IMR-90 (cell line): ENCODE results near the gene ARHGAP18. TPM values are rescaled to one million over a fixed set of nuclear protein-coding genes. Genes with fewer than 3 reads are reported as not detected.

Experiments
- ATAC-seq: fragments of 200-7000 bp; cut with Tn5 transposase; 2 replicates; pipeline ENCODE4 v1.9.1; 2020; ENCODE audit warnings: low read depth, mild to moderate bottlenecking, moderate library complexity
- BruUV-seq: library from RNA; stranded (reverse); fragments of 400-500 nt; replicated peaks from 2 replicates; lab custom pipeline; 2021; lab: Mats Ljungman, UMichigan
- CTCF ChIA-PET: fragments of 300-600 bp; formaldehyde crosslinking; extraction: SDS; loops from one replicate; lab custom pipeline; 2021; ENCODE audit warnings: antibody characterized with exemption; lab: Yijun Ruan, JAX
- POLR2A ChIA-PET: fragments of 300-600 bp; sonication (Branson Sonifier 250); formaldehyde crosslinking; loops from one replicate; lab custom pipeline; 2022; ENCODE audit warnings: antibody characterized with exemption; ENCODE audit not compliant: unreplicated experiment; lab: Charles Lee
- DNase-seq: peaks from one replicate; pipeline ENCODE4 v3.0.0; 2013
- H2AFZ ChIP-seq: replicated peaks from 2 replicates; pipeline ENCODE3; 2013; ENCODE audit warnings: low read length, mild to moderate bottlenecking; ENCODE audit not compliant: poor library complexity
- H2AK5ac ChIP-seq: 2 replicates; pipeline ENCODE4 v1.6.1; 2013; ENCODE audit warnings: low read depth, low read length, inconsistent platforms
- H2AK9ac ChIP-seq: replicated peaks from 2 replicates; pipeline ENCODE3; 2013; ENCODE audit warnings: mild to moderate bottlenecking, low read depth, low read length, moderate library complexity; ENCODE audit not compliant: poor library complexity
- H2BK120ac ChIP-seq: 2 replicates; pipeline ENCODE4 v1.6.1; 2013; ENCODE audit warnings: low read depth, low read length, inconsistent platforms
- H2BK15ac ChIP-seq: 3 replicates; pipeline ENCODE4 v1.6.1; 2013; ENCODE audit warnings: low read depth, low read length, inconsistent platforms
- H2BK20ac ChIP-seq: 2 replicates; pipeline ENCODE4 v1.6.1; 2013; ENCODE audit warnings: low read depth, mild to moderate bottlenecking, inconsistent platforms, low read length, moderate library complexity
- H2BK5ac ChIP-seq: 2 replicates; pipeline ENCODE4 v1.6.1; 2013; ENCODE audit warnings: mild to moderate bottlenecking, low read depth, low read length, inconsistent platforms; ENCODE audit not compliant: poor library complexity, severe bottlenecking
- H3K14ac ChIP-seq: replicated peaks from 2 replicates; pipeline ENCODE4 v1.6.1; 2013; ENCODE audit warnings: low read depth, low read length, inconsistent platforms
- H3K18ac ChIP-seq: 2 replicates; pipeline ENCODE4 v1.6.1; 2013; ENCODE audit warnings: low read depth, low read length, control low read depth
- H3K23ac ChIP-seq: 2 replicates; pipeline ENCODE4 v1.6.1; 2013; ENCODE audit warnings: low read depth, low read length, inconsistent platforms
- H3K27ac ChIP-seq: 2 replicates; pipeline ENCODE4 v1.5.1; 2013; ENCODE audit warnings: mild to moderate bottlenecking, control low read depth, low read length; ENCODE audit not compliant: insufficient read depth
- H3K27me3 ChIP-seq: 2 replicates; pipeline ENCODE4 v1.6.1; 2013; ENCODE audit warnings: low read length; ENCODE audit not compliant: control insufficient read depth, insufficient read depth
- H3K36me3 ChIP-seq: 2 replicates; pipeline ENCODE4 v1.6.1; 2013; ENCODE audit warnings: low read length, mixed read lengths; ENCODE audit not compliant: control insufficient read depth, insufficient read depth
- H3K4ac ChIP-seq: 2 replicates; pipeline ENCODE4 v1.6.1; 2013; ENCODE audit warnings: low read depth, low read length, inconsistent platforms
- H3K4me1 ChIP-seq: 2 replicates; pipeline ENCODE4 v1.6.1; 2013; ENCODE audit warnings: low read length, mixed read lengths; ENCODE audit not compliant: control insufficient read depth, insufficient read depth
- H3K4me2 ChIP-seq: 2 replicates; pipeline ENCODE4 v1.6.1; 2013; ENCODE audit warnings: low read depth, mild to moderate bottlenecking, control low read depth, low read length, moderate library complexity
- H3K4me3 ChIP-seq: 2 replicates; pipeline ENCODE4 v1.5.1; 2013; ENCODE audit warnings: low read depth, mild to moderate bottlenecking, control low read depth, low read length, moderate library complexity; ENCODE audit not compliant: insufficient read depth
- H3K56ac ChIP-seq: 2 replicates; pipeline ENCODE4 v1.6.1; 2013; ENCODE audit warnings: low read length, inconsistent platforms; ENCODE audit not compliant: insufficient read depth; ENCODE audit errors: extremely low read depth
- H3K79me1 ChIP-seq, 2 experiments: 2 replicates each; pipeline ENCODE4 v1.6.1; 2013; ENCODE audit warnings: low read length in 2 of 2, inconsistent platforms in 1 of 2, low read depth in 1 of 2
- H3K9ac ChIP-seq: 2 replicates; pipeline ENCODE4 v1.6.1; 2013; ENCODE audit warnings: low read depth, low read length, control low read depth
- H3K9me1 ChIP-seq: 2 replicates; pipeline ENCODE4 v1.6.1; 2013; ENCODE audit warnings: low read length, inconsistent platforms; ENCODE audit not compliant: insufficient read depth
- H3K9me3 ChIP-seq: 2 replicates; pipeline ENCODE4 v1.6.1; 2013; ENCODE audit warnings: low read length; ENCODE audit not compliant: control insufficient read depth, insufficient read depth
- H4K20me1 ChIP-seq: 2 replicates; pipeline ENCODE4 v1.6.1; 2013; ENCODE audit warnings: low read length, inconsistent platforms; ENCODE audit not compliant: insufficient read depth
- H4K5ac ChIP-seq: 2 replicates; pipeline ENCODE4 v1.6.1; 2013; ENCODE audit warnings: mild to moderate bottlenecking, low read depth, low read length, control low read depth
- H4K8ac ChIP-seq, 2 experiments: 2 replicates each; pipeline ENCODE4 v1.6.1; 2013; ENCODE audit warnings: low read depth in 2 of 2, low read length in 2 of 2, control low read depth in 1 of 2, inconsistent platforms in 1 of 2
- H4K91ac ChIP-seq: 2 replicates; pipeline ENCODE4 v1.6.1; 2013; ENCODE audit warnings: low read depth, low read length, inconsistent platforms; ENCODE audit not compliant: insufficient read depth
- POLR2A ChIP-seq: IDR thresholded peaks from 2 replicates; pipeline ENCODE4 v1.6.1; 2012; ENCODE audit warnings: mild to moderate bottlenecking, low read depth, low read length
- USF2 ChIP-seq: fragments of 150-350 bp; IDR thresholded peaks from 2 replicates; pipeline ENCODE4 v1.6.1; 2017; ENCODE audit warnings: mild to moderate bottlenecking, antibody characterized with exemption, low read length, low read depth
- dilution Hi-C: fragments of 300-500 bp; cut with HindIII; formaldehyde crosslinking; loops from one replicate; pipeline ENCODE4 v1.14.3; 2018; ENCODE audit warnings: low sequenced_read_pairs; ENCODE audit not compliant: unreplicated experiment
- in situ Hi-C: fragments of 300-500 bp; cut with MboI; formaldehyde crosslinking; loops from 3 replicates; pipeline ENCODE4 v1.14.3; 2019; ENCODE audit warnings: low sequenced_read_pairs, inconsistent platforms, mixed read lengths
- intact Hi-C: fragments of 100-400 bp; cut with micrococcal nuclease; formaldehyde crosslinking; loops from 2 replicates; pipeline ENCODE4 v1.10.0; 2022
- polyA plus RNA-seq, 3 experiments: library from polyadenylated mRNA; depleted of rRNA; stranded (reverse); fragments of >200 nt; gene quantifications; 2 replicates each; pipeline ENCODE4 v1.2.3, GENCODE V29; 2012; ENCODE audit warnings: low replicate concordance in 1 of 3
- total RNA-seq: library from RNA; depleted of rRNA; stranded (reverse); fragments of >200 nt; gene quantifications from 2 replicates; pipeline ENCODE4 v1.2.3, GENCODE V29; 2012

The ARHGAP18 gene
- total and polyA plus RNA-seq, 2 of the 4 experiments (the other 2 are of a cell fraction), result 6.2 to 17.0 TPM

- H3K36me3 ChIP-seq, result no peaks in the 10 kb centered on the region
- H2AK9ac ChIP-seq, result no peak overlapping the region
- no peak overlapping the region for H2AFZ ChIP-seq
- no peak overlapping the region for H3K56ac ChIP-seq
- H2BK5ac ChIP-seq, result no peak overlapping the region
- no TSS peak for BruUV-seq
- H2BK15ac ChIP-seq, result no peak overlapping the region
- DNase-seq (no peak), ATAC-seq (no peak)
- H3K9ac ChIP-seq, result no peak overlapping the region
- ChIA-PET POLR2A (no interaction called here), CTCF (interaction anchor here (1.5 kb wide), 2 partner anchors 21 to 295 kb away, joined by 3 to 5 read pairs; no protein-coding TSS in a partner anchor)
- H3K23ac ChIP-seq, result no peak overlapping the region
- H3K4me2 ChIP-seq, result no peak overlapping the region
- H3K4ac ChIP-seq, result no peak overlapping the region
- no peak overlapping the region for H3K18ac ChIP-seq
- no peaks in the 10 kb centered on the region for H3K9me1 ChIP-seq
- no peak overlapping the region for H3K4me3 ChIP-seq
- in situ Hi-C loops, result no loop called here
- H3K4me1 ChIP-seq, result no peaks in the 10 kb centered on the region
- H4K20me1 ChIP-seq, result no peaks in the 10 kb centered on the region
- no peak overlapping the region for H3K27ac ChIP-seq
- H3K27me3 ChIP-seq, result no peaks in the 10 kb centered on the region
- no peaks in the 10 kb centered on the region for H3K79me1 ChIP-seq
- H2AK5ac ChIP-seq, result no peak overlapping the region
- no peak overlapping the region for H2BK20ac ChIP-seq
- intact Hi-C loops, result no loop called here
- no peak overlapping the region for H3K14ac ChIP-seq
- H2BK120ac ChIP-seq, result no peak overlapping the region
- no peaks in the 10 kb centered on the region for H3K9me3 ChIP-seq
- H4K8ac ChIP-seq, result no peak overlapping the region
- H4K5ac ChIP-seq, result no peak overlapping the region
- dilution Hi-C loops, result no loop called here
- TF ChIP-seq POLR2A (no peak), USF2 (no peak)
- H4K91ac ChIP-seq, result no peak overlapping the region
Measured at GRCh38 chr6:129726650-129727049, 16.7 kb upstream of the ARHGAP18 start.
